Stimulated activated CD4-positive, alpha-beta T cell treated with anti-CD3 and anti-CD28 coated beads, Interleukin-12 subunit alpha, Interleukin-12 subunit beta, amount 100 ng/mL, for 24 hours (primary cell): ENCODE measurements around the gene SLC39A11.
"Not testable (repeated sequence)": the region's sequence is repeated elsewhere in the genome, so short reads cannot be mapped to it uniquely, and the experiment has no call there.

ENCODE experiments used
- DNase-seq, 2 experiments: peaks; one replicate each; pipeline ENCODE4 v3.0.0-alpha.2; 2020; ENCODE audit warnings: low read depth in 2 of 2

SLC39A11 gene

GRCh38 chr17:72658675-72659074 lies 433.8 kb downstream of the SLC39A11 start:
- no peak for DNase-seq

GRCh38 chr17:72657467-72658317 lies 434.8 kb downstream of the SLC39A11 start:
- no peak for DNase-seq

GRCh38 chr17:72656130-72656763 lies 436.2 kb downstream of the SLC39A11 start:
- no peak for DNase-seq

GRCh38 chr17:72654706-72655105 lies 437.8 kb downstream of the SLC39A11 start:
- no peak for DNase-seq

- no peak for DNase-seq
Measured at GRCh38 chr17:72651988-72652387, 440.5 kb downstream of the SLC39A11 start.

GRCh38 chr17:72648702-72649101 lies 443.8 kb downstream of the SLC39A11 start:
- no peak for DNase-seq

GRCh38 chr17:72646176-72646575 lies 446.3 kb downstream of the SLC39A11 start:
- no peak for DNase-seq

- no peak for DNase-seq
Measured at GRCh38 chr17:72644492-72644891, 448.0 kb downstream of the SLC39A11 start.

GRCh38 chr17:72643575-72644216 lies 448.8 kb downstream of the SLC39A11 start:
- DNase-seq, result no peak

GRCh38 chr17:72642720-72643119 lies 449.8 kb downstream of the SLC39A11 start:
- no peak for DNase-seq

GRCh38 chr17:72640415-72641165 lies 451.9 kb downstream of the SLC39A11 start:
- DNase-seq, result no peak

- no peak for DNase-seq
Measured at GRCh38 chr17:72639711-72640110, 452.8 kb downstream of the SLC39A11 start.

GRCh38 chr17:72638932-72639331 lies 453.6 kb downstream of the SLC39A11 start:
- DNase-seq, result not testable (repeated sequence)

- no peak for DNase-seq
Measured at GRCh38 chr17:72635034-72635635, 457.4 kb downstream of the SLC39A11 start.

- DNase-seq, result no peak
Measured at GRCh38 chr17:72634621-72635020, 457.9 kb downstream of the SLC39A11 start.

- DNase-seq, result no peak
Measured at GRCh38 chr17:72631949-72632684, 460.4 kb downstream of the SLC39A11 start.

- DNase-seq, result no peak
Measured at GRCh38 chr17:72631568-72631948, 460.9 kb downstream of the SLC39A11 start.

GRCh38 chr17:72624652-72625051 lies 467.8 kb downstream of the SLC39A11 start:
- no peak for DNase-seq

- no peak for DNase-seq
Measured at GRCh38 chr17:72624226-72624625, 468.3 kb downstream of the SLC39A11 start.

- no peak for DNase-seq
Measured at GRCh38 chr17:72622661-72623433, 469.6 kb downstream of the SLC39A11 start.
